Measurements from ENCODE around the gene BTBD2.

- no peak for TF ChIP-seq CTCF (IDR thresholded peaks at IDR 0.05)
- no peak for TF ChIP-seq POLR2A (IDR thresholded peaks at IDR 0.05)
Measured at GRCh38 chr19:2043961-2044708, 28.6 kb upstream of the BTBD2 start.

All from Peyer's patch (tissue), 4 donors.